Activated B cell treated with CpG ODN at 0.5 μM for 24 hours (primary cell): ENCODE data around the gene PLEKHM3. TPM values are rescaled to one million over a fixed set of nuclear protein-coding genes. Genes with fewer than 3 reads are reported as not detected.
"Not testable (repeated sequence)": the region's sequence is repeated elsewhere in the genome, so short reads cannot be mapped to it uniquely, and the experiment has no call there.

Experiments used
- ATAC-seq: fragments of 200-7000 bp; cut with Tn5 transposase; one replicate; pipeline ENCODE4 v1.10.0; 2021; ENCODE audit warnings: low read depth, mild to moderate bottlenecking, moderate library complexity
- CTCF ChIA-PET: fragments of 350-600 bp; sonication (Branson Sonifier 250); formaldehyde crosslinking; loops from one replicate; lab custom pipeline; 2021; ENCODE audit warnings: antibody characterized with exemption; lab: Charles Lee
- POLR2A ChIA-PET: fragments of 350-600 bp; sonication (Branson Sonifier 250); formaldehyde crosslinking; loops from one replicate; lab custom pipeline; 2021; ENCODE audit warnings: antibody characterized with exemption; lab: Charles Lee
- DNase-seq: peaks from one replicate; pipeline ENCODE4 v3.0.0; 2022
- H3K27ac Mint-ChIP-seq: one replicate; pipeline ENCODE4 v1.8.0; 2020; ENCODE audit warnings: mixed read lengths
- H3K27me3 Mint-ChIP-seq: one replicate; pipeline ENCODE4 v1.8.0; 2021; ENCODE audit warnings: mixed read lengths
- H3K36me3 Mint-ChIP-seq: one replicate; pipeline ENCODE4 v1.8.0; 2021; ENCODE audit warnings: low read depth, mixed read lengths
- H3K4me1 Mint-ChIP-seq: one replicate; pipeline ENCODE4 v1.8.0; 2021; ENCODE audit warnings: mixed read lengths
- H3K4me3 Mint-ChIP-seq: one replicate; pipeline ENCODE4 v1.8.0; 2020; ENCODE audit warnings: mild to moderate bottlenecking, mixed read lengths
- H3K9me3 Mint-ChIP-seq: one replicate; pipeline ENCODE4 v1.8.0; 2020; ENCODE audit warnings: mixed read lengths
- intact Hi-C: fragments of 100-400 bp; cut with micrococcal nuclease; formaldehyde crosslinking; loops from one replicate; pipeline ENCODE4 v1.15.1; 2024
- total RNA-seq: library from RNA; stranded (reverse); gene quantifications from 2 replicates; pipeline ENCODE4 v1.2.3, GENCODE V29; 2022
- TF ChIP-seq, protein P1 (sequence below): fragments of 200-600 bp; IDR thresholded peaks from one replicate; pipeline ENCODE4 v1.8.0; 2022; ENCODE audit warnings: antibody characterized with exemption, mild to moderate bottlenecking

PLEKHM3 gene
- total RNA-seq, 1 donor from 2014 or later = 12.0 TPM

GRCh38 chr2:207813221-207813916, 212.0 kb downstream of the PLEKHM3 start:
- CTCF ChIA-PET = interaction anchor here (0.7 kb wide), 1 partner anchor 159 kb away, joined by 3 read pairs; no protein-coding TSS in a partner anchor
- no peak overlapping the region for H3K4me3 Mint-ChIP-seq

DNA sequence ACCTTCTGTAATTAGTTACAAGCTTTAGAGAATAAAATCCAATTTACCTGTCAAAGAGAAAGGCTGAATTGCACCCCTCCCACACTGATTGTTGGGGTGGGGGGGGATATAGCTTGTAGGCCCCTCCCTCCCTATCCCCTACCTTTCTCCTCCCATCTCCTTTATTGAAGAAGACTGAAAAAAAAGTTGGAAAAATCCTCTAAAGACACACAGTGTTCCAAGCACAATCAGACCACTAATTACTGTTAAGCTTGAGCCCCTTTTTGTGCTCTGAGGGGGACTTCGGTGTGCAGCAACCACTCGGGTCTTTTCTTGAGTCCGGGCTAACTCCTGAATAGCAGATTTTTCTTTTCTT, 212.6 kb downstream of the PLEKHM3 start:
- H3K27me3 Mint-ChIP-seq = no peaks in the 10 kb centered on the region
- TF ChIP-seq, protein P1, sequence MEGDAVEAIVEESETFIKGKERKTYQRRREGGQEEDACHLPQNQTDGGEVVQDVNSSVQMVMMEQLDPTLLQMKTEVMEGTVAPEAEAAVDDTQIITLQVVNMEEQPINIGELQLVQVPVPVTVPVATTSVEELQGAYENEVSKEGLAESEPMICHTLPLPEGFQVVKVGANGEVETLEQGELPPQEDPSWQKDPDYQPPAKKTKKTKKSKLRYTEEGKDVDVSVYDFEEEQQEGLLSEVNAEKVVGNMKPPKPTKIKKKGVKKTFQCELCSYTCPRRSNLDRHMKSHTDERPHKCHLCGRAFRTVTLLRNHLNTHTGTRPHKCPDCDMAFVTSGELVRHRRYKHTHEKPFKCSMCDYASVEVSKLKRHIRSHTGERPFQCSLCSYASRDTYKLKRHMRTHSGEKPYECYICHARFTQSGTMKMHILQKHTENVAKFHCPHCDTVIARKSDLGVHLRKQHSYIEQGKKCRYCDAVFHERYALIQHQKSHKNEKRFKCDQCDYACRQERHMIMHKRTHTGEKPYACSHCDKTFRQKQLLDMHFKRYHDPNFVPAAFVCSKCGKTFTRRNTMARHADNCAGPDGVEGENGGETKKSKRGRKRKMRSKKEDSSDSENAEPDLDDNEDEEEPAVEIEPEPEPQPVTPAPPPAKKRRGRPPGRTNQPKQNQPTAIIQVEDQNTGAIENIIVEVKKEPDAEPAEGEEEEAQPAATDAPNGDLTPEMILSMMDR = no peak
- ATAC-seq = no peak
- intact Hi-C loops = no loop called here
- ChIA-PET POLR2A (no interaction called here), CTCF (no interaction called here)
- no peak for DNase-seq
- H3K36me3 Mint-ChIP-seq = no peaks in the 10 kb centered on the region
- no peak overlapping the region for H3K4me3 Mint-ChIP-seq
- H3K9me3 Mint-ChIP-seq = no peaks in the 10 kb centered on the region
- no peaks in the 10 kb centered on the region for H3K4me1 Mint-ChIP-seq
- H3K27ac Mint-ChIP-seq = no peak overlapping the region

More at GRCh38 chr2:207813221-207813916, 212.0 kb downstream of the PLEKHM3 start:
- H3K27ac Mint-ChIP-seq = no peak overlapping the region
- H3K9me3 Mint-ChIP-seq = no peaks in the 10 kb centered on the region
- TF ChIP-seq, protein P1 = no peak
- intact Hi-C loops = no loop called here
- POLR2A ChIA-PET = no interaction called here
- no peaks in the 10 kb centered on the region for H3K4me1 Mint-ChIP-seq
- H3K36me3 Mint-ChIP-seq = no peaks in the 10 kb centered on the region
- no peak for DNase-seq
- H3K27me3 Mint-ChIP-seq = no peaks in the 10 kb centered on the region
- no peak for ATAC-seq

GRCh38 chr2:207812058-207812725, 213.1 kb downstream of the PLEKHM3 start:
- intact Hi-C loops = no loop called here
- H3K4me3 Mint-ChIP-seq = no peak overlapping the region
- ChIA-PET POLR2A (no interaction called here), CTCF (no interaction called here)
- no peaks in the 10 kb centered on the region for H3K36me3 Mint-ChIP-seq
- H3K4me1 Mint-ChIP-seq = no peaks in the 10 kb centered on the region
- ATAC-seq (no peak), DNase-seq (no peak)
- H3K9me3 Mint-ChIP-seq = no peaks in the 10 kb centered on the region
- H3K27ac Mint-ChIP-seq = no peak overlapping the region
- H3K27me3 Mint-ChIP-seq = peaks cover 3% of the 10 kb centered on the region
- TF ChIP-seq, protein P1 = no peak

GRCh38 chr2:207811658-207812057, 213.7 kb downstream of the PLEKHM3 start:
- CTCF ChIA-PET, intact Hi-C loops, H3K4me1 Mint-ChIP-seq, H3K27me3 Mint-ChIP-seq, H3K36me3 Mint-ChIP-seq, H3K9me3 Mint-ChIP-seq, H3K4me3 Mint-ChIP-seq, ATAC-seq, H3K27ac Mint-ChIP-seq, POLR2A ChIA-PET, DNase-seq: not testable (repeated sequence)

- Mint-ChIP-seq H3K9me3 (no peaks in the 10 kb centered on the region), H3K4me1 (no peaks in the 10 kb centered on the region), H3K27me3 (peaks cover 3% of the 10 kb centered on the region), H3K4me3 (no peak overlapping the region), H3K27ac (no peak overlapping the region), H3K36me3 (no peaks in the 10 kb centered on the region)
- ChIA-PET CTCF (no interaction called here), POLR2A (no interaction called here)
- TF ChIP-seq, protein P1 = no peak
- ATAC-seq = no peak
- intact Hi-C loops = no loop called here
- no peak for DNase-seq
Measured at GRCh38 chr2:207810200-207810788, 215.0 kb downstream of the PLEKHM3 start.
